NAMALWA (cell line): Measurements from ENCODE around the gene FIGLA.

Experiments used
- DNase-seq: peaks from one replicate; pipeline ENCODE4 v3.0.0-alpha.2; 2015; ENCODE audit warnings: low spot score

Gene FIGLA, protein sequence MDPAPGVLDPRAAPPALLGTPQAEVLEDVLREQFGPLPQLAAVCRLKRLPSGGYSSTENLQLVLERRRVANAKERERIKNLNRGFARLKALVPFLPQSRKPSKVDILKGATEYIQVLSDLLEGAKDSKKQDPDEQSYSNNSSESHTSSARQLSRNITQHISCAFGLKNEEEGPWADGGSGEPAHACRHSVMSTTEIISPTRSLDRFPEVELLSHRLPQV

GRCh38 chr2:70790136-70790828, at the start of gene FIGLA:
Gene FIGLA, minus strand, starts transcription at chr2:70790643. Its CDS starts 5 bp downstream, at chr2:70790638.
- no peak for DNase-seq

- DNase-seq: no peak
These were observed 47.8 kb upstream of the FIGLA start for GRCh38 chr2:70837980-70838925.

GRCh38 chr2:70835643-70836042, 45.2 kb upstream of the FIGLA start, which contains the start of gene CD207:
Gene CD207, minus strand, starts transcription at chr2:70835816. Its CDS starts 40 bp downstream, at chr2:70835776.
- DNase-seq: no peak

- no peak for DNase-seq
These were observed 44.4 kb upstream of the FIGLA start for GRCh38 chr2:70834881-70835280.

DNA sequence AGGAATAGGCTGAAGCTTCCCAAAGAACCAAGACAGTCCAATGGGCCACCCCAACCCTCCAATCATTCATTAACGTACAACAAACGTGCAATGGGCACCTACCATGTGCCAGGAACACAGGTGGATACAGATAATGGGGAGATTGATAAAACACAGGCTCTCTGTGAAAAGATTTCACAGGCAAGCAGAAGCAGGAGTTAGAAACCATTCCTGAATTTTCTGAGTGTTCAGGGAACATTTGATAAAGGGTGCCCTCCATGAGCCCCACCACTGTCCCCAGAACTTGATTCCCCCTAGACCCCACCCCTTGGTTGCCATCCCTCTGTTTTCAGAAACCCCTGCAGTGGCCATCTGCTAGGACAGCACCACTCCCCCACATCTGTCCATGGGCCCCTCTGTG, 43.7 kb upstream of the FIGLA start:
- DNase-seq: no peak

GRCh38 chr2:70833246-70833645, 42.8 kb upstream of the FIGLA start:
- DNase-seq: no peak

DNA sequence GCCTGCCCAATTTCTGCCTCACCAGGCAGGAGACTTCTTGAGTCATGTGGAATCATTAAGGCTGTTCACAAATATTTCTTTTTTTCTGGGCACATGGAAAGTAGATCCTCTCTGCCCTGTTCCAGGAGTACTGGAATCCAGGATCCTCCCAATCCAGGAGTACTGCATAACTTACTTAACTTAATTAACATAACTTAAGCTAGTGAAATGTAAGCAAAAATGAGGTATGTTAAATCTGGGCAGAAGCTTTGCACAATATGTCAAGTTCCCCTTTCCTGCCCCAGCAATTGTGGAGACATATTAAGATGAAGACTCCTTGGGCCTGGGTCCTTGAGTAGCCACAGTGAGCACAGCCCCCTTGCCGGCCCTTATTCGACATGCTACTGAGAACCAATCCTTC, 41.9 kb upstream of the FIGLA start:
- DNase-seq: no peak

GRCh38 chr2:70831861-70832260, 41.4 kb upstream of the FIGLA start:
- no peak for DNase-seq

- no peak for DNase-seq
These were observed 39.9 kb upstream of the FIGLA start for GRCh38 chr2:70830366-70830765.

DNA sequence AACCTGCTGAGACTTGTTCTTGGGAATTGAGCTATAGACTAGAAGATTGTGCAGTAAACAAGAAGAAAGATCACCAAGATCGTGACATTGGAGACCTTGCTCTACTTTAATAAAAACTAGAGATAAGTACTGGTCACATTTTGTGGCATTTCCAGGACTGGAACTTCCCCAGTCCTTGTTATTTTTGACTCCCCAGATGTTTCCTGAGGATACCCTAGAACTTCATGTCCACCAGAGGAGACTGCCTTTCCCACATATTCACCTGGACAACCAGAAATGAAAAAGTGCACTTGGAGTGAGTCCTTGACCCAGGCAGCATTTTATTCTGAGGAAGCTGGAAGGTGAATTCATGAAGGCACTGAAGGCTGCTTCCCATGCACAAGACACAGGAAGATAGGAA, 39.5 kb upstream of the FIGLA start:
- no peak for DNase-seq

GRCh38 chr2:70828914-70829824, 38.7 kb upstream of the FIGLA start:
- DNase-seq: no peak

GRCh38 chr2:70828115-70828514, 37.7 kb upstream of the FIGLA start:
- no peak for DNase-seq

- no peak for DNase-seq
These were observed 36.9 kb upstream of the FIGLA start for GRCh38 chr2:70827388-70827787.

GRCh38 chr2:70826696-70827350, 36.4 kb upstream of the FIGLA start:
- no peak for DNase-seq

GRCh38 chr2:70823249-70823648, 32.8 kb upstream of the FIGLA start:
- DNase-seq: no peak

DNA sequence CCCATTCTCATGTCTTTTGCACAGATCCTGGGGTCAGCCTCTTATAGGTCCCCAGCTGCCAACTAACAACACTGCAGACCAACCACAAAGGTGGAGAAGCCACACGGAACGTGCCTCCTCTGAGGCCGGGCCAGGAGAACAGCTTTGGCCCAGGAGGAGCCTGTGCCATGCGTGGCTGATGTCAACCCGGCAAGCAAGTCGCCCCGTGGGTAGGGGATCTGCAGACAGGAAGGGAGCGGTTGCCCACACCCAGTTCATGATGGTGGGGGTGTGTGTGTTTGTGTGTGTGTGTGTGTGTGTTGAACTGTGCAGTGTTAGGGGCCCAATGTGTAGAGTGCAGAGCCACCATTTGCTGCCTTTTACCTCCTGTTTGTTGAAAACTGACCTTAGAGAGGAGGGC, 32.4 kb upstream of the FIGLA start:
- no peak for DNase-seq

DNA sequence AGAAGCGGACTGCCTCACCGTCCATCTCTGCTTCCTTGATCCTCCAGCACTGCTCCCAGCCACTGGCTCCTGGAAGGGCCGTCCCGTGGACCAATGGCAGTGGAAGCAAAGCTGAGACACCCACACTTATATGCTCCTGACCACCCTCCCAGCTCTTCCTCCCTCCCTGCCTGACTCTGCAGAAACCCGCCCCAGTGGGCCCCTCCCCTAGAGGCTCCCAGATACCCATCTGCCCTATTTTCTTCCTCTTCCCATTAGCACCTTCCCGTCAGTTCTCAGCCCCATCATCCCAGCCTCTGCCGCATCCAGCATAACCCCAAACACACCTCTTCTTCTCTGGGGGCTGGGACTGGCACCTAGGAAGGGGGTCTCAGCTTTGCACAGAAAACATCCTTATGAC, 30.1 kb upstream of the FIGLA start, which contains the start of gene CLEC4F:
CLEC4F (minus strand) TSS at position 101 of the 400 bp plus-strand sequence; CDS start at position 25, 76 bp downstream.
- DNase-seq: no peak

- DNase-seq: no peak
These were observed 27.0 kb upstream of the FIGLA start for GRCh38 chr2:70817284-70817954.

GRCh38 chr2:70816726-70817125, 26.3 kb upstream of the FIGLA start:
- DNase-seq: no peak
